T-cell (primary cell): ENCODE data around the gene RACGAP1. TPM values are rescaled to one million over a fixed set of nuclear protein-coding genes. Genes with fewer than 3 reads are reported as not detected.
A peak's percentile ranks its signal among the peaks of the same experiment; 100 is the strongest.

Experiments
- ATAC-seq, 4 experiments: fragments of 200-7000 bp in 3 of 4; fragments of 150-1000 bp in 1 of 4; cut with Tn5 transposase; replicated peaks in 1 of 4; 1 replicate in 3 of 4; 2 replicates in 1 of 4; pipeline ENCODE4 v1.10.0; 2021; ENCODE audit warnings: moderate library complexity in 3 of 4, mild to moderate bottlenecking in 2 of 4, moderate number of reproducible peaks in 1 of 4
- CTCF ChIA-PET, 2 donors: fragments of 300-600 bp; sonication (Branson Sonifier 250); formaldehyde crosslinking; loops; one replicate each; lab custom pipeline; 2022; ENCODE audit warnings: antibody characterized with exemption in 2 of 2; lab: Charles Lee
- POLR2A ChIA-PET, 2 donors: fragments of 300-600 bp; sonication (Branson Sonifier 250); formaldehyde crosslinking; loops; one replicate each; lab custom pipeline; 2022; ENCODE audit warnings: antibody characterized with exemption in 2 of 2; lab: Charles Lee
- DNase-seq, 35 experiments: peaks; one replicate each; pipeline versions ENCODE4 v3.0.0 to v3.0.0-alpha.2; 2013 to 2023
- H3K27ac ChIP-seq: one replicate; pipeline ENCODE4 v1.5.1; 2013; ENCODE audit warnings: low read length
- H3K27me3 ChIP-seq, 2 experiments: replicated peaks in 1 of 2; 1 replicate in 1 of 2; 2 replicates in 1 of 2; pipeline versions ENCODE4 v1.6.1 to v1.7.0; 2013; ENCODE audit warnings: low read length in 1 of 2, mixed read lengths in 1 of 2; ENCODE audit not compliant: control insufficient read depth in 2 of 2, insufficient read depth in 2 of 2; ENCODE audit errors: extremely low read depth in 1 of 2
- H3K36me3 ChIP-seq, 2 donors: 1 replicate in 1 of 2; 2 replicates in 1 of 2; pipeline versions ENCODE4 v1.6.1 to v1.7.0; 2013; ENCODE audit warnings: low read length in 1 of 2; ENCODE audit not compliant: control insufficient read depth in 2 of 2, insufficient read depth in 1 of 2; ENCODE audit errors: extremely low read depth in 1 of 2
- H3K4me1 ChIP-seq, 2 experiments: 1 replicate in 1 of 2; 2 replicates in 1 of 2; pipeline versions ENCODE4 v1.6.1 to v1.7.0; 2013; ENCODE audit warnings: low read length in 2 of 2, mixed read lengths in 1 of 2; ENCODE audit not compliant: insufficient read depth in 2 of 2, control insufficient read depth in 1 of 2; ENCODE audit errors: extremely low read depth in 1 of 2
- H3K4me3 ChIP-seq, 2 donors: 1 replicate in 1 of 2; 2 replicates in 1 of 2; pipeline versions ENCODE4 v1.5.1 to v1.7.0; 2013; ENCODE audit warnings: mild to moderate bottlenecking in 2 of 2, low read length in 1 of 2, moderate library complexity in 1 of 2; ENCODE audit not compliant: control insufficient read depth in 1 of 2; ENCODE audit errors: extremely low read depth in 1 of 2
- H3K9me3 ChIP-seq: 2 replicates; pipeline ENCODE4 v1.7.0; 2013
- H3K27ac Mint-ChIP-seq, 2 donors: one replicate each; pipeline ENCODE4 v1.8.0; 2020 to 2021; ENCODE audit warnings: mild to moderate bottlenecking in 2 of 2, mixed read lengths in 2 of 2
- H3K27me3 Mint-ChIP-seq, 2 donors: one replicate each; pipeline ENCODE4 v1.8.0; 2021 to 2022; ENCODE audit warnings: mixed read lengths in 2 of 2
- H3K36me3 Mint-ChIP-seq: one replicate; pipeline ENCODE4 v1.8.0; 2021; ENCODE audit warnings: mixed read lengths
- H3K4me1 Mint-ChIP-seq, 3 donors: one replicate each; pipeline ENCODE4 v1.8.0; 2020 to 2022; ENCODE audit warnings: mixed read lengths in 3 of 3, mild to moderate bottlenecking in 1 of 3
- H3K4me3 Mint-ChIP-seq, 3 donors: one replicate each; pipeline ENCODE4 v1.8.0; 2020 to 2022; ENCODE audit warnings: mild to moderate bottlenecking in 3 of 3, mixed read lengths in 3 of 3, moderate library complexity in 3 of 3
- H3K9me3 Mint-ChIP-seq, 3 donors: one replicate each; pipeline ENCODE4 v1.8.0; 2020 to 2022; ENCODE audit warnings: mixed read lengths in 3 of 3
- WGBS: methylation state at CpG from one replicate; pipeline ENCODE4 v1.1.5; 2013; ENCODE audit warnings: missing lambda C conversion rate; ENCODE audit not compliant: insufficient coverage; 5-methylcytosine and 5-hydroxymethylcytosine counted together
- total RNA-seq, 35 experiments: library from RNA in 6 of 35; stranded (reverse) in 6 of 35; fragments of 120-200 nt in 1 of 35; gene quantifications; one replicate each; pipeline versions ENCODE4 v1.2.1 to v1.2.4 and lab custom pipeline; 2013 to 2026

Gene RACGAP1
- total RNA-seq, 5 donors from 2014 or later (not counting 1 experiment from before 2014, with no cell fraction given) = 5.5 to 14.8 (median 13.9) TPM

DNA sequence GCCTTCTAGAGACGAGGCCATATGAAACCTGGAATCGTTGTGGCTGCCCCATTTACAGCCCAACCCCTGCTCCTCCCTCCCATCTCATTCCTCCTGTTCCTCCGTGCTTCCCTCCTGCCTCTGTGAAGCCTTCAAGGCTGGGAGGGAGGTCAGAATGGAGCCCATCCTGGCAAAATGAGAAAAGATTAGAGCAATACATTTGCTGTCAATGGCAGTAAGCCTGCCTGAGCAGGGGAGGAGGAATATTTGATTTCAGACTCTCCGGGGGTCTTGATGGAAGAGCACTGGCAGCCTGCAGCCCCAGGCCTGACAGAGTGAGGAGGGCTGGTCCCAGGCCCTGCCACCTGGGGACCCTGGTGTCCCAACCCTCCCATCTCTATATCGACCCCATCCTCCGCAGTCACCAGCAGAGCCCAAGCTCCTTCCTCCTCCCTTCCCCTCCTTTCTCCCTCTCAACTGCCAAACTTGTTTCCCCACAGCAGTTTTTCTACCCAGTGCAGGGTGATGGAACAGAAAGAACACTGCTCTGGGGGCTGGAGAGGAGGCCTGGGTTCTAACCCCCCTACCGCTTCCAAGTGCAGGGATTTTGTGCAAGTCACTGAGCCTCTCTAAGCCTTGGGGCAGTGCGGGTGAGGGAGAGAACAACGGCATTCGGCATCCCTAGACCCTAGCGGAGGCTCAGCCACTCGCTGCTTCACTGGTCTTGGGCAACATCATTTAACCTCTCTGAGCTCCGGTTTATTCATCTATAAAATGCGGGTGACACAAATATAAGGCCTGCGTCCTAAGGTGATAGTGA, 16.0 kb upstream of the RACGAP1 start:
- H3K27me3 Mint-ChIP-seq = peaks cover 3 to 5% of the 10 kb centered on the region in 2 donors
- H3K4me1 ChIP-seq = no peaks in the 10 kb centered on the region
- ChIA-PET POLR2A (no interaction called here), CTCF (interaction anchor here in 1 of 2 donors (0.7 kb wide), 1 partner anchor 16 kb away, joined by 3 read pairs; no protein-coding TSS in a partner anchor)
- no peak overlapping the region for H3K4me3 Mint-ChIP-seq
- DNase-seq (no peak), ATAC-seq (no peak)
- no peaks in the 10 kb centered on the region for H3K36me3 Mint-ChIP-seq
- 89% methylated on average over 12 of the region's 15 CpGs for WGBS
- H3K9me3 Mint-ChIP-seq = no peaks in the 10 kb centered on the region
- H3K27ac ChIP-seq = no peak overlapping the region
- H3K36me3 ChIP-seq = no peaks in the 10 kb centered on the region
- H3K4me3 ChIP-seq = no peak overlapping the region
- H3K4me1 Mint-ChIP-seq = no peaks in the 10 kb centered on the region
- H3K9me3 ChIP-seq = no peaks in the 10 kb centered on the region
- no peak overlapping the region for H3K27ac Mint-ChIP-seq
- peaks cover 0 to 2% of the 10 kb centered on the region in 2 experiments for H3K27me3 ChIP-seq

DNA sequence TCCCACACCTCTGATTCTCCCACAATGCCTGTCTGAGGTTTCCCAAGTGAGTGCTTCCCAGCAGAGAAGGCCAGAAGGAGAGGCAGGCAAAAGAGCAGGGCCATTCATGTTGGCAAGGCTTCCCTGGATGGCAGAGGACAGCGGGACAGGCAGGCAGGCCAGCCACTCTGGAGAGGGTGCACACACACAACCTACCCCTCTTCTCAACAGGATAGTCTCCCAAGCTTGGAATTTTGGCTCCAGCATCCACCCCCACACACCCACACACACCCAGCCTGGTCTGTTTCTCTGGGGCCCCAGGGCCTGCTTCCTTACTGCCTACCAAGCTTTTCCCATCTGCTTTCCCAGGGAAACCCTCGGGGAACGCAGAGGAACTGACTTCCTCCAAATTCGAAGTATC, 15.4 kb upstream of the RACGAP1 start:
- no peak for ATAC-seq
- no peaks in the 10 kb centered on the region for H3K4me1 ChIP-seq
- peaks cover 0 to 2% of the 10 kb centered on the region in 2 experiments for H3K27me3 ChIP-seq
- ChIA-PET POLR2A (no interaction called here), CTCF (interaction anchor here in 1 of 2 donors (0.7 kb wide), 1 partner anchor 17 kb away, joined by 3 read pairs; no protein-coding TSS in a partner anchor)
- 74% methylated on average over 3 of the region's 4 CpGs for WGBS
- H3K9me3 ChIP-seq = no peaks in the 10 kb centered on the region
- Mint-ChIP-seq H3K36me3 (no peaks in the 10 kb centered on the region), H3K27ac (no peak overlapping the region), H3K27me3 (peaks cover 5 to 9% of the 10 kb centered on the region in 2 donors), H3K4me3 (no peak overlapping the region), H3K4me1 (no peaks in the 10 kb centered on the region), H3K9me3 (no peaks in the 10 kb centered on the region)
- no peaks in the 10 kb centered on the region for H3K36me3 ChIP-seq
- no peak overlapping the region for H3K4me3 ChIP-seq
- no peak overlapping the region for H3K27ac ChIP-seq
- no peak for DNase-seq

DNA sequence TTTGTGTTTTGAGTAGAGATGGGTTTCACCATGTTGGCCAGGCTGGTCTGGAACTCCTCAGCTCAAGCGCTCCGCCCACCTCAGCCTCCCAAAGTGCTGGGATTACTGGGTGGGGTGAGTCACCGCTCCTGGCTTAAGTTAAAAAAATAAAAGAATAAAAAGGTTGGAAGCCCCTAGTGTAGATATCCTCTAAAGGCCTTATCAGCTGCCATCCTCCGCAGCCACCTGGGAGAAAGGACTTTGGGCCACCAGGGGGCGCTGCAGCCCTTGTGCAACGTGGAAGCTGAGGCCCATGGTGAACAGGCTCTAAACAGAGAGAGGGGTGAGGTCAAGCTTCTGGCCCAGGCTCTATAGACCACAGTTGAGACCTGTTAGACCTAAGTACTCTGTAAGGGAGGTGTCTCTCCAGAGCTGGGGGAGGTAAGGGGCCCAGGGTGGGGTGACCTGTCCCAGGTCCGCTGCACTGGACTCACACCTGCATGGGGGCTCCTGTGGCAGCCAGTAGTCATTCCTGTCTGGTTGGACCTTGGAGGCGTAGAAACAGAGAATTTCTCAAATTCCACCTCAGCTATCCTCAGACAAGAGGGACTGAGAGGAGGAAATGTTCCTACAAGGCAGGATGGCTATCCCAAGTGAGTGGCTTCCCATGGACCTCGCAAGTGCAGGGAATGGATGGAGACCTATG, 14.0 kb upstream of the RACGAP1 start:
- ChIA-PET CTCF (interaction anchor here (0.5 to 2.0 kb wide), 10 partner anchors 8 to 275 kb away, joined by 3 to 6 read pairs (median 3); no protein-coding TSS in a partner anchor), POLR2A (interaction anchor here in 1 of 2 donors (0.6 kb wide), 1 partner anchor 393 kb away, joined by 3 read pairs; no protein-coding TSS in a partner anchor)
- Histone ChIP-seq H3K27ac (no peak overlapping the region), H3K4me3 (no peak overlapping the region), H3K36me3 (no peaks in the 10 kb centered on the region), H3K27me3 (peaks cover 0 to 2% of the 10 kb centered on the region in 2 experiments), H3K9me3 (no peaks in the 10 kb centered on the region), H3K4me1 (no peaks in the 10 kb centered on the region)
- Mint-ChIP-seq H3K36me3 (no peaks in the 10 kb centered on the region), H3K27me3 (peaks cover 9 to 13% of the 10 kb centered on the region in 2 donors), H3K27ac (no peak overlapping the region), H3K9me3 (no peaks in the 10 kb centered on the region), H3K4me1 (no peaks in the 10 kb centered on the region), H3K4me3 (no peak overlapping the region)
- DNase-seq (peak; percentile 43 to 86 (median 73)), ATAC-seq (peak; percentile 73 to 86 (median 78))
- 50% methylated on average over 6 of the region's 9 CpGs for WGBS

DNA sequence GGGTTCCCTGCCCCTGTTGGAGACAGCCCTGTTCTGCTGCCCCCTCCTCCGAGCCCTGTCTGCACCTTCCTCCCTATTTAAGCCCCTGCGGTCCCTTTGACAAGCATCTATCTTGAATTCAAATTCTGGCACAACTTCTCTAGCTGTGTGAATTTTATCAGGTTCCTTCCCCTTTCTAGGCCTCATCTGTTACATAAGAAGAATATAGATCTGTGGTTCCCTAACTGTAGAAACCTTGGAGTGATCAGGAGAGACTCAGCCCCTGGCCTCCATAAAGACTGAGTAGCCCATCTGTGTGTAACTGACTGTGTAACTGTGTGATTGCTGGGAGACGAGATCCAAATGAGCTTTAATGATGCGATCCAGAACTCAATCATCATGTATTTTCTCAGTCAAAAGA, 13.0 kb upstream of the RACGAP1 start:
- H3K4me3 ChIP-seq = no peak overlapping the region
- no peak overlapping the region for H3K27ac Mint-ChIP-seq
- POLR2A ChIA-PET = interaction anchor here in 1 of 2 donors (0.6 kb wide), 2 partner anchors 8 to 392 kb away, joined by 3 to 5 read pairs; no protein-coding TSS in a partner anchor

DNA sequence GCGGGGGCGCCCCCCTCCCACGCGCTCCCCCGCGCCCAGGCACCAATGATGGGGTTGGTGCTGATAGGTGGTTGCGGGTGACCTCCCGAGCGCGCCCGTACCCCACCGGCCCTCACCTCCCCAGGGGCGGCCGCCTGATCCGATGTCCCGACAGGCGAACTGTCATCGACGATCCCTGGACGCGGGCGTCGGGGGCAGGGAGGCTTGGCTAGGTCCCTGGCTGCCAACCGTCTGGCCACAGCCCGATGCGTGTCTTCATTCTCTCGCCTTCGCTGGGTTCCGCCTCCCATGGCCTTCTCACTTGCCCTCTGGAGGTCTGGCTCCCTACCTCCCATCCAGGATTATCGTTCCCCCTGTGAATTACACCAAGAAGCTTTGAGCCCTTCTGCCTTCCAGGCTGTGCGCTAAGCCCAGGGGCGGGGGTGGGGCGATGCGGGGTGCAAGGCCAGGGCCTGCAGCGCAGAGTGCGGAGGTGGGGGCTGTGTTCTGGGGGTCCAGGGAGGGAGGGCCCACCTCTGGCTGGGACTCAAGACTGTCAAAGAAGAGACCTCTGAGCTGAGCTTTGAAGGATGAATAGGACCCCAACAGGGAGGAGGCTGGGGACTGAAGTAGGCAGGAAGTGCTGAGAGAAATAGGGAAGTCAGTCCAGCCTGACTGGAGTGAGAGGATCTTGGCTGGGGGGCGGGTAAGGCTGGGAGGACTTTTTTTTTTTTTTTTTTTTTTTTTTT, 7.7 kb upstream of the RACGAP1 start:
- CTCF ChIA-PET = interaction anchor here in 1 of 2 donors (0.6 to 0.7 kb wide), 3 partner anchors 9 to 192 kb away, joined by 3 to 7 read pairs (median 3); no protein-coding TSS in a partner anchor
- H3K36me3 Mint-ChIP-seq = no peaks in the 10 kb centered on the region
- 24% methylated on average over 22 of the region's 37 CpGs for WGBS
- H3K27ac Mint-ChIP-seq = no peak overlapping the region
- no peaks in the 10 kb centered on the region for H3K9me3 Mint-ChIP-seq
- ATAC-seq (peak in 1 of 4 experiments; percentile 13), DNase-seq (no peak)
- H3K9me3 ChIP-seq = no peaks in the 10 kb centered on the region
- peaks cover 0 to 5% of the 10 kb centered on the region in 2 experiments for H3K4me1 ChIP-seq
- peaks cover 0 to 21% of the 10 kb centered on the region in 2 experiments for H3K27me3 ChIP-seq
- H3K4me3 Mint-ChIP-seq = peak overlapping the region in 1 of 3 donors; percentile 10
- H3K4me1 Mint-ChIP-seq = no peaks in the 10 kb centered on the region
- H3K27ac ChIP-seq = no peak overlapping the region
- no peak overlapping the region for H3K4me3 ChIP-seq
- peaks cover 24 to 28% of the 10 kb centered on the region in 2 donors for H3K27me3 Mint-ChIP-seq
- H3K36me3 ChIP-seq = no peaks in the 10 kb centered on the region
- POLR2A ChIA-PET = no interaction called here

More for the DNA sequence above, 13.0 kb upstream of the RACGAP1 start:
- H3K9me3 Mint-ChIP-seq = no peaks in the 10 kb centered on the region
- ATAC-seq (no peak), DNase-seq (no peak)
- H3K27me3 ChIP-seq = peaks cover 0 to 2% of the 10 kb centered on the region in 2 experiments
- CTCF ChIA-PET = interaction anchor here (0.5 to 2.0 kb wide), 7 partner anchors 9 to 135 kb away, joined by 3 to 6 read pairs (median 3); no protein-coding TSS in a partner anchor
- H3K4me1 Mint-ChIP-seq = no peaks in the 10 kb centered on the region
- no peak overlapping the region for H3K4me3 Mint-ChIP-seq
- no peaks in the 10 kb centered on the region for H3K9me3 ChIP-seq
- H3K36me3 Mint-ChIP-seq = no peaks in the 10 kb centered on the region
- H3K4me1 ChIP-seq = no peaks in the 10 kb centered on the region
- WGBS = 60% methylated on average over 1 of the region's 4 CpGs
- H3K36me3 ChIP-seq = no peaks in the 10 kb centered on the region
- H3K27ac ChIP-seq = no peak overlapping the region
- peaks cover 13 to 18% of the 10 kb centered on the region in 2 donors for H3K27me3 Mint-ChIP-seq
